Vagina (tissue), 2 donors: ENCODE measurements around the gene CPEB2.

Experiments used
- POLR2A ChIP-seq, 2 donors: fragments of 450-650 bp; IDR thresholded peaks; one replicate each; pipeline ENCODE4 v1.6.1; 2017; ENCODE audit warnings: antibody characterized with exemption in 2 of 2, mild to moderate bottlenecking in 2 of 2, moderate library complexity in 2 of 2
- POLR2AphosphoS5 ChIP-seq, 2 donors: sonication (generic); formaldehyde crosslinking; IDR thresholded peaks; one replicate each; pipeline ENCODE4 v1.9.0; 2017; ENCODE audit warnings: antibody characterized with exemption in 2 of 2, mild to moderate bottlenecking in 2 of 2, low read depth in 1 of 2; ENCODE audit not compliant: insufficient read depth in 1 of 2
- TF ChIP-seq, protein P1 (sequence below), 3 experiments: fragments of 450-650 bp in 2 of 3; fragments of 200-600 bp in 1 of 3; sonication (generic) in 1 of 3; IDR thresholded peaks; one replicate each; pipeline ENCODE4 v1.5.1; 2017 to 2019; ENCODE audit warnings: antibody characterized with exemption in 3 of 3, mild to moderate bottlenecking in 2 of 3, moderate library complexity in 2 of 3

DNA sequence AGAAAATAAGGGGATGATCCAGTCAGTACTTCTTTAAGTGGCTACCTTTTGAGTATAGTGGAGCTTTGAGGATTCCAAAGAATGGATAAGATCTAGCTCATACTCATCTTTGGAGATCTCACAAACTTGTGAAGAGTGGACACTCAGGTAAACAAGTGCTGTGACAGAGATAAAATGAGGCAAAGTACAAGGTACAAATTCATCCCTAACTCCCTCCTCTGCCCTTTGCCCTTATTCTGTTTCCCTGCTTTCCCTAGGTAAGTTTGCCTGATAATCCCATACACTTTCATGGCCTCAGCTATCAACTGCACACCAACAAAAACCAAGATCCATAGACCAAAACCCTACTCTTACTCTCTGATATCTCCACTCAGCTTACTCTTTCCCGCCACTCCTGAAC, 16.4 kb upstream of the CPEB2 start:
- TF ChIP-seq, protein P1, sequence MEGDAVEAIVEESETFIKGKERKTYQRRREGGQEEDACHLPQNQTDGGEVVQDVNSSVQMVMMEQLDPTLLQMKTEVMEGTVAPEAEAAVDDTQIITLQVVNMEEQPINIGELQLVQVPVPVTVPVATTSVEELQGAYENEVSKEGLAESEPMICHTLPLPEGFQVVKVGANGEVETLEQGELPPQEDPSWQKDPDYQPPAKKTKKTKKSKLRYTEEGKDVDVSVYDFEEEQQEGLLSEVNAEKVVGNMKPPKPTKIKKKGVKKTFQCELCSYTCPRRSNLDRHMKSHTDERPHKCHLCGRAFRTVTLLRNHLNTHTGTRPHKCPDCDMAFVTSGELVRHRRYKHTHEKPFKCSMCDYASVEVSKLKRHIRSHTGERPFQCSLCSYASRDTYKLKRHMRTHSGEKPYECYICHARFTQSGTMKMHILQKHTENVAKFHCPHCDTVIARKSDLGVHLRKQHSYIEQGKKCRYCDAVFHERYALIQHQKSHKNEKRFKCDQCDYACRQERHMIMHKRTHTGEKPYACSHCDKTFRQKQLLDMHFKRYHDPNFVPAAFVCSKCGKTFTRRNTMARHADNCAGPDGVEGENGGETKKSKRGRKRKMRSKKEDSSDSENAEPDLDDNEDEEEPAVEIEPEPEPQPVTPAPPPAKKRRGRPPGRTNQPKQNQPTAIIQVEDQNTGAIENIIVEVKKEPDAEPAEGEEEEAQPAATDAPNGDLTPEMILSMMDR (IDR thresholded peaks at IDR 0.05): no peak
- TF ChIP-seq POLR2AphosphoS5 (IDR thresholded peaks at IDR 0.05; ENCODE audit: insufficient read depth in 1 of 2, low read depth in 1 of 2) (no peak), POLR2A (IDR thresholded peaks at IDR 0.05) (no peak)
